ENCODE results near the gene GLI1. TPM values are rescaled to one million over a fixed set of nuclear protein-coding genes. Genes with fewer than 3 reads are reported as not detected.

Gene GLI1
- total RNA-seq, 1 experiment from 2014 or later = 6.4 TPM

DNA sequence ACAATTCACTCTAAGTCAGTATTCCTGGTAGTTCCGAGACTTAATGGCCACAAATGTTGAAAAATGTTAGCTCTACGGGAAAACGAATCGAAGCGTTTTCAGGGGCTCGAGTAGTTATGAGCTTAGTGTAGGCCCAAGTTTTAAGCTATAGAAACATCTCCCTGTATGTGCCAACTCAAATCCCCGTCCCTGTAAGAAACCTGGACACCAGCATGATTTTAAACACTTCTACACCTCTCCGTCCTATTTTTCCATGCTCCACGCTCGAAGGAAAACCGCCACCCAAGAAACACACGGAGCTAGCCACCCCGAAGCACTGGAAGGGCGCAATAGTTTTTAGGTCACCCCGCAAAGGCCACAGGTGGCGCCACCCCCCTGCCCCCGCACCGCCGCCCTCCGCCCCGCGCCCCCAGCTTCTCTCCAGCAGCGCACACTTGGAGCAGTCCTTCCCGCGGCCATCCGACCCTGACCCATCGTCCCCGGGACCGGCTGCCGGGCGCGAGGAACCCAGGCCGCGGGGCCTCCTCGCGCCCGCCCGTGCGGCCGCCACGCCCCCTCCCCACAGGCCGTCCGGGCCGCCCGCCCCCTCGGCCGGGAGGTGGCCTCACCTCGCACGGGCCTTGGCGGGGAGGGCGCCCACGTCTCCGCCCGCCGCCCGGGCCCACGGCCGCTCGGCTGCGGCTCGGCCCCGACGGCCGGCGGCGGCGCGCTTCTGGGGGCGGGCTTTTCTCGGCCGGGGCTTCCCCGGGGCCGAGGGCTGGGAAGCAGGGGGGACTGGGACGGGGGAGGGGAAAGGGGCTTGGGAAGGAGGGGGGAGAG is 29.3 kb upstream of the GLI1 start:
- Histone ChIP-seq H3K27me3 (ENCODE audit: insufficient read depth, low read length) (no peaks in the 10 kb centered on the region), H3K9me3 (ENCODE audit: control insufficient read depth in 1 of 2, insufficient read depth in 1 of 2, low read depth in 1 of 2, low read length in 2 of 2) (no peaks in the 10 kb centered on the region), H3K4me2 (ENCODE audit: low read length) (peak overlapping the region; percentile 89), H3K36me3 (ENCODE audit: control insufficient read depth in 1 of 2, insufficient read depth in 2 of 2, low read length in 2 of 2) (no peaks in the 10 kb centered on the region), H3K79me2 (ENCODE audit: insufficient read depth, low read length) (peaks cover 18% of the 10 kb centered on the region), H3K4me3 (replicated peaks in 1 of 2; ENCODE audit: low read depth in 1 of 2, low read length in 2 of 2) (peak overlapping the region; percentile 72 to 85), H3K9ac (ENCODE audit: low read length) (peak overlapping the region; percentile 88), H2AFZ (ENCODE audit: low read depth, low read length, poor library complexity, severe bottlenecking) (no peak overlapping the region), H4K20me1 (ENCODE audit: insufficient read depth) (no peaks in the 10 kb centered on the region), H3K27ac (ENCODE audit: low read depth, low read length) (peak overlapping the region; percentile 75), H3K4me1 (ENCODE audit: control insufficient read depth in 1 of 2, insufficient read depth in 2 of 2, low read length in 2 of 2) (peaks cover 4 to 19% of the 10 kb centered on the region in 2 experiments; a peak in 3 of 4 replicates), H3K9me2 (ENCODE audit: insufficient read depth) (no peaks in the 10 kb centered on the region)
- intact Hi-C loops (cut with micrococcal nuclease) = no loop called here
- TF ChIP-seq EGR1 (IDR thresholded peaks at IDR 0.05; ENCODE audit: low read depth) (no peak), ZFX (IDR thresholded peaks at IDR 0.05) (peak; percentile 91)
- BruUV-seq (replicated peaks) = no TSS peak
- peak; percentile 74 for ATAC-seq
- no peak for DNase-seq (ENCODE audit: low read depth, low spot score)
- RAD21 ChIA-PET (ENCODE audit: low non-redundant PET in 1 of 2, low total read pairs in 2 of 2, uncharacterized antibody in 2 of 2, unreplicated experiment in 2 of 2) = no interaction called here
- POLR2A ChIA-PET = interaction anchor here (0.8 kb wide), 1 partner anchor 23 kb away, joined by 3 read pairs; no protein-coding TSS in a partner anchor
- CTCF ChIA-PET = no interaction called here

DNA sequence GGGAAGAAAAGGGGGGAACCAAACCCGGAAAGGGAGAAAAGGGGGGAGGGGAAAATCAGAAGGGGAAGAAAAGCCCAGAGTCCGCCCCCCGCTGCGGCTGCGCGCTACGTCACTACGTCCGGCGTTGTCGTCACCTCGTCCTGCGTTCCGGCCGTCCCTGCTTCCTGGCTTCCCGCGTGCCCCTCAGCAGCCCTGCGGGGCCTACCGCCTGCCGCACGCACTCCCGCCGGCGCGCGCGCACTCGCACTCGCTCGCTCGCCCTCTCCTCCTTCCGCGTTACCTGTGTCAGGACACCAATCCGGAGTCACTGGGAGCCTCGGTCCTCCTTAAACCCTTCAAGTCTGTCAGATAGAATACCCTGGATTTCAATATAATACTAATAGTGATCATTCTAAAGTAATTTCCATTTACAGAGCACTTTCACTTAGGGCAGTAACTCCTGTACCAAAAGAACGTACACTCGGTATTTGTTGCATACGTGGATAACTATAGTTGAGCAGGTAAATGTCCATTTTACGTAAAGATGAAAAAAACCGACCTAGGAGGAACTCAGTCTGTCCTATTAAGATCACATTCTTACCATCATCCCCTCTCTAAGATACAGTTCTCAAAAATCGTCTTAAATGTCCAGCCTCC is 28.5 kb upstream of the GLI1 start, which contains the start of gene R3HDM2:
R3HDM2 (minus strand) TSS at position 113 of the 636 bp plus-strand sequence. CDS start 120,615 bp downstream, outside the sequence.
- H3K9ac ChIP-seq (ENCODE audit: low read length) = peak within 1 kb of the TSS; percentile 88
- BruUV-seq (replicated peaks) = TSS peak; percentile 95
- peaks cover 18% of the 10 kb centered on the region for H3K79me2 ChIP-seq (ENCODE audit: insufficient read depth, low read length)
- ChIA-PET CTCF (no interaction called here), RAD21 (ENCODE audit: low non-redundant PET in 1 of 2, low total read pairs in 2 of 2, uncharacterized antibody in 2 of 2, unreplicated experiment in 2 of 2) (no interaction called here), POLR2A (no interaction called here)
- peaks cover 4 to 19% of the 10 kb centered on the region in 2 experiments; a peak in 3 of 4 replicates for H3K4me1 ChIP-seq (ENCODE audit: control insufficient read depth in 1 of 2, insufficient read depth in 2 of 2, low read length in 2 of 2)
- no peaks in the 10 kb centered on the region for H4K20me1 ChIP-seq (ENCODE audit: insufficient read depth)
- H3K27ac ChIP-seq (ENCODE audit: low read depth, low read length) = peak within 1 kb of the TSS; percentile 75
- no peak within 1 kb of the TSS for H2AFZ ChIP-seq (ENCODE audit: low read depth, low read length, poor library complexity, severe bottlenecking)
- no peaks in the 10 kb centered on the region for H3K9me3 ChIP-seq (ENCODE audit: control insufficient read depth in 1 of 2, insufficient read depth in 1 of 2, low read depth in 1 of 2, low read length in 2 of 2)
- no peaks in the 10 kb centered on the region for H3K36me3 ChIP-seq (ENCODE audit: control insufficient read depth in 1 of 2, insufficient read depth in 2 of 2, low read length in 2 of 2)
- intact Hi-C loops (cut with micrococcal nuclease) = no loop called here
- H3K9me2 ChIP-seq (ENCODE audit: insufficient read depth) = no peaks in the 10 kb centered on the region
- H3K27me3 ChIP-seq (ENCODE audit: insufficient read depth, low read length) = no peaks in the 10 kb centered on the region
- DNase-seq (ENCODE audit: low read depth, low spot score) (peak; percentile 86), ATAC-seq (peak; percentile 96)
- H3K4me2 ChIP-seq (ENCODE audit: low read length) = peak within 1 kb of the TSS; percentile 89
- H3K4me3 ChIP-seq (replicated peaks in 1 of 2; ENCODE audit: low read depth in 1 of 2, low read length in 2 of 2) = peak within 1 kb of the TSS; percentile 72 to 85
- no peak for TF ChIP-seq ZNF274 (IDR thresholded peaks at IDR 0.05; ENCODE audit: low read depth, low read length)
- TF ChIP-seq, protein P1, sequence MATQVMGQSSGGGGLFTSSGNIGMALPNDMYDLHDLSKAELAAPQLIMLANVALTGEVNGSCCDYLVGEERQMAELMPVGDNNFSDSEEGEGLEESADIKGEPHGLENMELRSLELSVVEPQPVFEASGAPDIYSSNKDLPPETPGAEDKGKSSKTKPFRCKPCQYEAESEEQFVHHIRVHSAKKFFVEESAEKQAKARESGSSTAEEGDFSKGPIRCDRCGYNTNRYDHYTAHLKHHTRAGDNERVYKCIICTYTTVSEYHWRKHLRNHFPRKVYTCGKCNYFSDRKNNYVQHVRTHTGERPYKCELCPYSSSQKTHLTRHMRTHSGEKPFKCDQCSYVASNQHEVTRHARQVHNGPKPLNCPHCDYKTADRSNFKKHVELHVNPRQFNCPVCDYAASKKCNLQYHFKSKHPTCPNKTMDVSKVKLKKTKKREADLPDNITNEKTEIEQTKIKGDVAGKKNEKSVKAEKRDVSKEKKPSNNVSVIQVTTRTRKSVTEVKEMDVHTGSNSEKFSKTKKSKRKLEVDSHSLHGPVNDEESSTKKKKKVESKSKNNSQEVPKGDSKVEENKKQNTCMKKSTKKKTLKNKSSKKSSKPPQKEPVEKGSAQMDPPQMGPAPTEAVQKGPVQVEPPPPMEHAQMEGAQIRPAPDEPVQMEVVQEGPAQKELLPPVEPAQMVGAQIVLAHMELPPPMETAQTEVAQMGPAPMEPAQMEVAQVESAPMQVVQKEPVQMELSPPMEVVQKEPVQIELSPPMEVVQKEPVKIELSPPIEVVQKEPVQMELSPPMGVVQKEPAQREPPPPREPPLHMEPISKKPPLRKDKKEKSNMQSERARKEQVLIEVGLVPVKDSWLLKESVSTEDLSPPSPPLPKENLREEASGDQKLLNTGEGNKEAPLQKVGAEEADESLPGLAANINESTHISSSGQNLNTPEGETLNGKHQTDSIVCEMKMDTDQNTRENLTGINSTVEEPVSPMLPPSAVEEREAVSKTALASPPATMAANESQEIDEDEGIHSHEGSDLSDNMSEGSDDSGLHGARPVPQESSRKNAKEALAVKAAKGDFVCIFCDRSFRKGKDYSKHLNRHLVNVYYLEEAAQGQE (IDR thresholded peaks at IDR 0.05; ENCODE audit: low read depth) = no peak
- TF ChIP-seq YY1 (IDR thresholded peaks at IDR 0.05; ENCODE audit: extremely low read depth, insufficient replicate concordance, low read depth, low read length) = peak; percentile 18
- no peak for TF ChIP-seq TCF7L2 (IDR thresholded peaks at IDR 0.05; ENCODE audit: borderline replicate concordance, extremely low read depth, insufficient read depth, insufficient read length)
- peak; percentile 73 for TF ChIP-seq ELF1 (IDR thresholded peaks at IDR 0.05; ENCODE audit: borderline replicate concordance, low read depth)
- no peak for TF ChIP-seq EZH2 (IDR thresholded peaks at IDR 0.05)
- TF ChIP-seq, protein P2, sequence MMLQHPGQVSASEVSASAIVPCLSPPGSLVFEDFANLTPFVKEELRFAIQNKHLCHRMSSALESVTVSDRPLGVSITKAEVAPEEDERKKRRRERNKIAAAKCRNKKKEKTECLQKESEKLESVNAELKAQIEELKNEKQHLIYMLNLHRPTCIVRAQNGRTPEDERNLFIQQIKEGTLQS (IDR thresholded peaks at IDR 0.05) = no peak
- no peak for TF ChIP-seq EGR1 (IDR thresholded peaks at IDR 0.05; ENCODE audit: low read depth)
- TF ChIP-seq CEBPB (IDR thresholded peaks at IDR 0.05; ENCODE audit: low read depth) = no peak
- no peak for TF ChIP-seq EZH2phosphoT487 (IDR thresholded peaks at IDR 0.05; ENCODE audit: borderline replicate concordance)
- peak; percentile 79 for TF ChIP-seq POLR2A (IDR thresholded peaks at IDR 0.05; ENCODE audit: borderline replicate concordance, extremely low read depth, insufficient read depth, insufficient read length)
- TF ChIP-seq ZFX (IDR thresholded peaks at IDR 0.05) = no peak
- TF ChIP-seq SP1 (IDR thresholded peaks at IDR 0.05; ENCODE audit: low read depth) = peak; percentile 30; the same call in 1 of the 2 replicates
- no peak for TF ChIP-seq FOSL1 (IDR thresholded peaks at IDR 0.05; ENCODE audit: low read depth)
- TF ChIP-seq CBX3 (IDR thresholded peaks at IDR 0.05; ENCODE audit: low read depth) = peak; percentile 83

Measured in HCT116 (cell line).